Measurements from ENCODE around the gene C12orf76.
A peak's percentile ranks its signal among the peaks of the same experiment; 100 is the strongest.

The C12orf76 gene

GRCh38 chr12:110020956-110021355, 27.4 kb downstream of the C12orf76 start:
- ATAC-seq (ENCODE audit: insufficient read depth, low read depth), result no peak
- TF ChIP-seq CTCF (IDR thresholded peaks at IDR 0.05; ENCODE audit: borderline replicate concordance, extremely low read depth, low read length, poor library complexity, severe bottlenecking) (no peak), EZH2 (IDR thresholded peaks at IDR 0.05; ENCODE audit: borderline replicate concordance, low read depth, low read length, severe bottlenecking) (no peak)
- H3K79me2 ChIP-seq (ENCODE audit: insufficient read depth, low read length), result no peaks in the 10 kb centered on the region

GRCh38 chr12:110015132-110015531, 33.2 kb downstream of the C12orf76 start:
- Histone ChIP-seq H3K27me3 (ENCODE audit: insufficient read depth, low read length, poor library complexity) (no peaks in the 10 kb centered on the region), H3K9me3 (ENCODE audit: insufficient read depth, low read length, severe bottlenecking) (no peaks in the 10 kb centered on the region), H3K9ac (ENCODE audit: low read depth, low read length) (no peak overlapping the region), H3K79me2 (ENCODE audit: insufficient read depth, low read length) (peaks cover 11% of the 10 kb centered on the region), H3K27ac (ENCODE audit: low read length) (no peak overlapping the region; the same call in 1 of the 2 replicates), H4K20me1 (ENCODE audit: insufficient read depth, low read length) (no peaks in the 10 kb centered on the region; the same call in 1 of the 2 replicates), H3K4me2 (ENCODE audit: insufficient read depth, low read length) (no peak overlapping the region), H3K4me1 (ENCODE audit: insufficient read depth, low read length) (no peaks in the 10 kb centered on the region; the same call in none of the 2 replicates), H3K4me3 (ENCODE audit: low read depth in 1 of 2, low read length in 2 of 2) (no peak overlapping the region), H3K36me3 (ENCODE audit: insufficient read depth, low read length) (peaks cover 63% of the 10 kb centered on the region), H2AFZ (ENCODE audit: low read depth, low read length) (no peak overlapping the region)
- TF ChIP-seq EZH2 (IDR thresholded peaks at IDR 0.05; ENCODE audit: borderline replicate concordance, low read depth, low read length, severe bottlenecking), result no peak
- TF ChIP-seq CTCF (IDR thresholded peaks at IDR 0.05; ENCODE audit: borderline replicate concordance, extremely low read depth, low read length, poor library complexity, severe bottlenecking), result no peak
- peak; percentile 47; the same call in 2 of the 3 replicates for ATAC-seq (ENCODE audit: insufficient read depth, low read depth)
- DNase-seq, result no peak

More at GRCh38 chr12:110020956-110021355, 27.4 kb downstream of the C12orf76 start:
- no peak overlapping the region for H3K9ac ChIP-seq (ENCODE audit: low read depth, low read length)
- H3K27ac ChIP-seq (ENCODE audit: low read length), result no peak overlapping the region
- no peaks in the 10 kb centered on the region for H3K4me1 ChIP-seq (ENCODE audit: insufficient read depth, low read length)
- no peak overlapping the region for H3K4me3 ChIP-seq (ENCODE audit: low read depth in 1 of 2, low read length in 2 of 2)
- H2AFZ ChIP-seq (ENCODE audit: low read depth, low read length), result no peak overlapping the region
- H3K9me3 ChIP-seq (ENCODE audit: insufficient read depth, low read length, severe bottlenecking), result no peaks in the 10 kb centered on the region
- DNase-seq, result no peak
- H3K4me2 ChIP-seq (ENCODE audit: insufficient read depth, low read length), result no peak overlapping the region
- H3K27me3 ChIP-seq (ENCODE audit: insufficient read depth, low read length, poor library complexity), result no peaks in the 10 kb centered on the region
- H3K36me3 ChIP-seq (ENCODE audit: insufficient read depth, low read length), result peaks cover 88% of the 10 kb centered on the region
- H4K20me1 ChIP-seq (ENCODE audit: insufficient read depth, low read length), result no peaks in the 10 kb centered on the region

GRCh38 chr12:110012659-110013058, 35.7 kb downstream of the C12orf76 start:
- no peak overlapping the region for H3K4me2 ChIP-seq (ENCODE audit: insufficient read depth, low read length)

More at GRCh38 chr12:110012659-110013058, 35.7 kb downstream of the C12orf76 start:
- no peaks in the 10 kb centered on the region for H3K9me3 ChIP-seq (ENCODE audit: insufficient read depth, low read length, severe bottlenecking)
- peaks cover 39% of the 10 kb centered on the region for H3K36me3 ChIP-seq (ENCODE audit: insufficient read depth, low read length)
- H2AFZ ChIP-seq (ENCODE audit: low read depth, low read length), result no peak overlapping the region
- H3K4me3 ChIP-seq (ENCODE audit: low read depth in 1 of 2, low read length in 2 of 2), result no peak overlapping the region
- H3K27me3 ChIP-seq (ENCODE audit: insufficient read depth, low read length, poor library complexity), result no peaks in the 10 kb centered on the region
- DNase-seq, result no peak
- no peak for TF ChIP-seq EZH2 (IDR thresholded peaks at IDR 0.05; ENCODE audit: borderline replicate concordance, low read depth, low read length, severe bottlenecking)
- TF ChIP-seq CTCF (IDR thresholded peaks at IDR 0.05; ENCODE audit: borderline replicate concordance, extremely low read depth, low read length, poor library complexity, severe bottlenecking), result no peak
- no peak for ATAC-seq (ENCODE audit: insufficient read depth, low read depth)
- H3K4me1 ChIP-seq (ENCODE audit: insufficient read depth, low read length), result no peaks in the 10 kb centered on the region; the same call in none of the 2 replicates
- H3K79me2 ChIP-seq (ENCODE audit: insufficient read depth, low read length), result peaks cover 32% of the 10 kb centered on the region
- no peak overlapping the region for H3K9ac ChIP-seq (ENCODE audit: low read depth, low read length)
- no peak overlapping the region for H3K27ac ChIP-seq (ENCODE audit: low read length)
- no peaks in the 10 kb centered on the region; the same call in 1 of the 2 replicates for H4K20me1 ChIP-seq (ENCODE audit: insufficient read depth, low read length)
